ENCODE data around the gene CNPY4.

GRCh38 chr7:100154651-100155491, 35.4 kb downstream of the CNPY4 start:
- no peak for TF ChIP-seq EZH2 (IDR thresholded peaks at IDR 0.05; ENCODE audit: insufficient read depth, poor library complexity, severe bottlenecking)
- no peak for TF ChIP-seq EZH2phosphoT487 (IDR thresholded peaks at IDR 0.05; ENCODE audit: insufficient read depth, low read depth)
